ENCODE data around the gene ADGRL2. TPM values are rescaled to one million over a fixed set of nuclear protein-coding genes. Genes with fewer than 3 reads are reported as not detected.

The ADGRL2 gene
- total RNA-seq, 1 donor from 2014 or later = 104 TPM

DNA sequence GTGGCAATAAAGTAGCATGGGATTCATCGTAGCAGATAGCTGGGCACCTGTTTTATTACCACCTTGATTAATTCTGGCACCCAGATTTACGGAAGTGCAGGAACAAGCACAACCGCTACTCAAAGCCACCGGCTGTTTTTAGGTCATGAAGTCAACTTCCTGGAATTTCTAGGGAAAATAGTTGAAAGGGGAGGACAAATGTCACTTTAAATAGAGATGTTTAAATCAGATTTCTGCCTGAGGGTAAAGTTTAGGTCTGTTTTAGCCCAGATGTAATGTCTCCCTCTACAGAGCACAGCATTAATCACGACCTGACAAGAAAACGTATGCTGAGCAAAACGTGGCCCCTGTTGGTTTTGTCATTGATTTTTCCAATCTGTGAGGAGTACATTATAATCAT, 8.0 kb downstream of the ADGRL2 start:
- ATAC-seq (no peak), DNase-seq (no peak)
- Histone ChIP-seq H3K36me3 (no peaks in the 10 kb centered on the region), H3K27me3 (peaks cover 11% of the 10 kb centered on the region), H3K4me3 (peak overlapping the region; percentile 2), H3K27ac (no peak overlapping the region), H3K4me1 (peaks cover 10% of the 10 kb centered on the region), H3K9me3 (no peaks in the 10 kb centered on the region)
- TF ChIP-seq CTCF (IDR thresholded peaks at IDR 0.05) = no peak
- intact Hi-C loops (cut with DNase I) = no loop called here

DNA sequence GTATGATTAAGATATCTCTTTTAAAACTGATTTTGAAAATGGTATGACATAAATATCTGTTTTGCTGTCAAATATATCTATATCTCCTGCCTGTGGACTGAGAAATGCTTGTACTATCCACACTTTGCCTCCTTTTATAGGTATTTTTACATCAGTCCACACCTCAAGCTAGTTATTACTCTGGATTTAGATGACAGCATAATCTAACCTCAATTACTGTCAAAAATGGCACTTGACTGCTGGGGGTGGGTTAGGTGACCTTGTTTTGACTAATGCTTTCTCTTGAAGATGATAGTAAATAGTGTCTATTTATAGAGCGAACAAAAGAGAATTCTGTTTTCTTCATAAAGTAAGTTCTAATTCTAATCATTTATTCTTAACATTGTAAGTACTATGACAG, 9.1 kb downstream of the ADGRL2 start:
- DNase-seq (no peak), ATAC-seq (no peak)
- peaks cover 11% of the 10 kb centered on the region for H3K27me3 ChIP-seq
- intact Hi-C loops (cut with DNase I) = no loop called here
- H3K27ac ChIP-seq = no peak overlapping the region
- H3K4me3 ChIP-seq = no peak overlapping the region
- H3K36me3 ChIP-seq = no peaks in the 10 kb centered on the region
- H3K4me1 ChIP-seq = peaks cover 10% of the 10 kb centered on the region
- no peaks in the 10 kb centered on the region for H3K9me3 ChIP-seq
- no peak for TF ChIP-seq CTCF (IDR thresholded peaks at IDR 0.05)

DNA sequence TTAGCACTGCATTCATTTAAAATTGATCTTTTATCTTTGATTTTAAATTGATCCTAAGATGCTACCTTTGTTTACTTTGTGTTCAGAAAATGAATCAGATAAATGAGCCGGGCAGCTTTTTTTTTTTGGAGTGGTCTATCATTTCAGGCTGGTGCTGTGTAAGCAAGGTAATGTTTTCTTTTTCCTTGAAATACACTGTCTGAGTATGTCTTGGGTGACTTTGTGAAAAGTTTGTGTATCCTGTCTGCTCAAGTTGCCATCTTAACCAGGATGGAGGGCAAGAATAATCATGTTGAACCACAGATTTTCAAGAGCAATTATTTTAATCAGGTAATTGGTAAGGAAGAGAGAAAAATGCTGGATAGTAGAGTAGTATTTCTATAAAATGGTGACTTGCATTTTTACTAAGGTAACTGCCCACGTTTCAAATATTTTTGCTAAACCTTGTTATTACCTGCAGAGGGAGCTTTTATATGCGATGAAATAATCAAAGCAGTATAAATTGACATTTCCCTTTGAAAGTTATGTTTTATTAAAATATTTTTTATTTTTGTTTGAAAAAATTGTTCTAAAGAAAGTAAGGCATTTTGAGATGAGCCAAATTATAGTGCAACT, 11.1 kb downstream of the ADGRL2 start:
- TF ChIP-seq CTCF (IDR thresholded peaks at IDR 0.05) = peak; percentile 37
- intact Hi-C loops (cut with DNase I) = no loop called here

GRCh38 chr1:81812712-81813111, 12.0 kb downstream of the ADGRL2 start:
- Histone ChIP-seq H3K27ac (no peak overlapping the region), H3K9me3 (no peaks in the 10 kb centered on the region), H3K27me3 (no peaks in the 10 kb centered on the region), H3K4me3 (no peak overlapping the region), H3K36me3 (no peaks in the 10 kb centered on the region), H3K4me1 (peaks cover 10% of the 10 kb centered on the region)
- TF ChIP-seq CTCF (IDR thresholded peaks at IDR 0.05) = no peak
- DNase-seq (no peak), ATAC-seq (no peak)
- intact Hi-C loops (cut with DNase I) = no loop called here

More for the DNA sequence above, 11.1 kb downstream of the ADGRL2 start:
- no peak overlapping the region for H3K27ac ChIP-seq
- H3K27me3 ChIP-seq = peaks cover 6% of the 10 kb centered on the region
- no peaks in the 10 kb centered on the region for H3K9me3 ChIP-seq
- H3K4me3 ChIP-seq = no peak overlapping the region
- H3K36me3 ChIP-seq = no peaks in the 10 kb centered on the region
- no peak for DNase-seq
- ATAC-seq = no peak
- peaks cover 10% of the 10 kb centered on the region for H3K4me1 ChIP-seq

- intact Hi-C loops (cut with DNase I) = no loop called here
- no peak for TF ChIP-seq CTCF (IDR thresholded peaks at IDR 0.05)
- no peak overlapping the region for H3K4me3 ChIP-seq
These were observed 13.0 kb downstream of the ADGRL2 start for GRCh38 chr1:81813691-81814090.

DNA sequence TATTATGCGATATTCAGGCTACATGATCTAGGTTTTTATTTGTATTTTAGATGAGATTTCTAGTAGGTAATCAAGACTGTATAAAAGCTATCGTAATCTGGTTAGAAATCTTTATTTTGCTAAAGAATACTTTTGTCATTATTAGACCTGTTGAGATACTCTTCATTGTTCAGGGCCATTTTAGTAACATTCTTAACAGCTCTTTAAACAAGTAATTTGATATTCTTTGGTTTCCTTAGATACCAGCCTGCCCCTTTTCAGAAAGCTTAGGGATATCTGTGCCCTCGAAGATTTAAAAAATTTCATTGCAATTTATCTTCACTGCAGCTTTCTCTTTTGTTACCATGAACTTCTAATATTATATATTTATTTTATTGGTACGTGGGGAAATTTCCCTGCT, 18.9 kb downstream of the ADGRL2 start:
- no peak overlapping the region for H3K4me3 ChIP-seq
- no peaks in the 10 kb centered on the region for H3K9me3 ChIP-seq
- ATAC-seq (no peak), DNase-seq (no peak)
- no peak overlapping the region for H3K27ac ChIP-seq
- no peaks in the 10 kb centered on the region for H3K4me1 ChIP-seq
- intact Hi-C loops (cut with DNase I) = no loop called here
- no peak for TF ChIP-seq CTCF (IDR thresholded peaks at IDR 0.05)
- H3K36me3 ChIP-seq = no peaks in the 10 kb centered on the region
- no peaks in the 10 kb centered on the region for H3K27me3 ChIP-seq

More at GRCh38 chr1:81813691-81814090, 13.0 kb downstream of the ADGRL2 start:
- Histone ChIP-seq H3K9me3 (no peaks in the 10 kb centered on the region), H3K27me3 (no peaks in the 10 kb centered on the region), H3K27ac (no peak overlapping the region), H3K36me3 (no peaks in the 10 kb centered on the region), H3K4me1 (peaks cover 10% of the 10 kb centered on the region)
- DNase-seq = no peak
- ATAC-seq = no peak
